Measurements from ENCODE around the gene TMC2.

TMC2 gene

DNA sequence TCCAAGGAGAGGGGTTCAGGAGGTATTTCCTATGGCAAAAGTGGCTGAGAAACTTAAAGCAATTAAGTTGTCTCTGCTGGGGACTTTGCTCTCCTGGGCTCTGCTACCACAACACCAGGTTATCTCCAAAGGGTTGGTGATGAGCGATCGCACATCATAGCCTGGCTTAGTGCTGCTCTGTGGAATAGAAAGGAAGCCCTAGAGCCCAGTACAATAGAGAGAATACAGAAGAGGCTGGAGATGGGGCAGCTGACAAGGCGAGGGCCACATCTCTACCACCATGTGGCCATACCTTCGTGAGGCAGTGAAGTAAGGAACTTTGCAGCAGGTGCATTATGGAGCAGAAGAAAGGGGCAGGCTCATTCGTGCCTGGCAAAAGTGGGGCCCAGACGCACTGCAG lies 8.6 kb upstream of the TMC2 start:
- FAIRE-seq: no peak

DNA sequence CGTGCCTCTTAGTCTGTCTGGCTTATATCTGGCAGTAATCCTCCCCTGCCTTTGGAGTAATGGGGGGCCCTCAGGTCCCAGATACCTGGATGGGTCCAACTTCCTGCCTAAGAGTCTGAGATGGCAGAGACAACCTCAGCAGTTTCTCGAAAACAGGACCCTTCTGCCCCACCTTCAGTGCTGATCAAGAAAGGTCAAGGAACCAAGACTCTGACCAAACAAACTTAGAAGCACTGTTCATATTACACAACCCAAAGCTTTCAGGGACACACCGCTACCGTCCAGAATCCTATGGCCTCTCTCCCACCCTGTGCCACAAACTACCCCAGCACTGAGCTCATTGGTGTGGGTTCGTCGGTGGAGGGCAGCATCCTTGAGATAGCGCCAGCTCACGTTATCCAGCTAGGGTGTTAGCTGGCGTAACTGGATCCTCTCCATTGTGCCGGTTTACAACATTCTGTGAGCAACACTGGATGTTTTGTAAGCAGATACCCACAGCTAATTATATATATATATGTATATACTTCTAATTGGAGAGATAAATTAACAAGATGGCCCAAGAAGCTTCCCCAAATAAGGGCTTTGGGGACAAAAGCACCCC lies 7.6 kb upstream of the TMC2 start:
- FAIRE-seq: no peak

DNA sequence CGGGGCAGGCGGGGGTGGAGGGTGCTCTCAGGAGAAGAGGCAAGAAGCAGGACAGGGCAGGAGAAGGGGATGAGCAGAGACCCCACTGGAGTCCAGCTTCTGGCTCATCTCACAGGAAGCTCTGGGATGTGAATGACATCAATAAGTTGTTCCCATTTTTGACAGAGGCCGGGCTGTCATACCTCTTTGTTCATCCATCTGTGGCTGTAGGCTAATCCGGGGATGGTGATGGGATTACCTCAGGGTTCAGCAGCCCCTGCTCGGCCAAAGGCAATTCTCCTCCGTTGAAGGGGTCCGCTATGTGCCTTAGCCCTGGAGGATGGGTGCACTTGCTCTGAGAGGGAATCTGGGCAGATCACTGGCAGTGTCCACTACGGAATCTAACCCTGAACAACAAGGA lies 3.3 kb upstream of the TMC2 start:
- FAIRE-seq: no peak

DNA sequence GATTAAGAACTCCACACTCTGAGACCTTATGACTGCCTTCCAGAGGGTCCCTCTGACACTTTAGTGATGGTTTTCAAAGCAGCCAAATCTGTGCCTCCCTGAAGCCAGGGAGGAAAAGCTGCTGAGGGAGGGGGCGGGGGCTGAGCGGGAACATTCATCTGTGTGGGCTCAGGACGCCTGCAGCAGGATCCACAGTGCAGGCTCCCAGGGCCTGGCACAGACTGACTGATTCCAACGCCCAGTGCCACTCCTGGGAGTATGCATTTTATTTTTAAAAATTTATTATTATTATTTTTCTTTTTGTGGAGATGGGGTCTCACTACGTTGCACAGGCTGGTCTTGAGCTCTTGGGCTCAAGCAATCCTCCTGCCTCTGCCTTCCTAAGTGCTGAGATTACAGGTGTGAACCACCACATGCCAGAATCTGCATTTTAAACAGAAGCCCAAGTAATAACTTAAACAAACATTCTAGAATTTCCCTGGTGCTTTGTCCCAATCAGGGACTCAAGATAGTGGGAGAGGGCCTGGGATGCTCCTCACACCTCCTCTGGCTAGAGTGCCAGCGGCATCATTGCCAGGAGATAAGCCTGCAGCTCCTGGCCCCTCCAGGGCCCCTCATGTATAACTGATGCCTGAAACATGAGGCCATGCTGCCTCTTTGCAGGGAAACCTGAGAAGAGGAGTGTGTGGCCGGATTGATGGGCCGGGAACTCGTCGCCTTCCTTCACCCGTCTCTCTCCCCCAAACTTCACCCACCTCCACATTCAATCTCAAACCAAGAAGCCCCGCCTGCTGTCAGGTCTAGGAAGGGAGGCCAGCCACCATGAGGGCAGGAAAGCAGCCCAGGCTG lies 438 bp upstream of the TMC2 start:
- no peak for FAIRE-seq

DNA sequence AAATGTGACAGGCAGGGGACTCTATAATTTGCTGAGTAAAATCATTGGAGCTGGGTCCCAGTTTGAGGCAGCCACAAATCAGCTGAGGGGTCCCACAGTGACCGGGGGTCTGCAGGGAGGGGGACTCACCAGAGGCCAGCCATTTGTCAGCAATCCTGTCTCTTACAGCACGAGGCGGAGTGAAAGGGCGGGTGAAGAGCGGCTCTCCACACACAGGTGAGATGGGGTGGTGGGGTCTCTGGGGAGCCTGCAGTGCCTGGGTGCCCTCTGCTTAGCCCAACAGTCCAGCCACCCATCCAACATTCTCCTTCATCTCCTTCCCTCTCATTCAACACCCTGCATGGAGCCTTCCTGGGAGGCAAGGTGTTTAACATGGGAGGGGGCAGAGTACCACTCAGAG lies 728 bp downstream of the TMC2 start:
- no peak for FAIRE-seq

DNA sequence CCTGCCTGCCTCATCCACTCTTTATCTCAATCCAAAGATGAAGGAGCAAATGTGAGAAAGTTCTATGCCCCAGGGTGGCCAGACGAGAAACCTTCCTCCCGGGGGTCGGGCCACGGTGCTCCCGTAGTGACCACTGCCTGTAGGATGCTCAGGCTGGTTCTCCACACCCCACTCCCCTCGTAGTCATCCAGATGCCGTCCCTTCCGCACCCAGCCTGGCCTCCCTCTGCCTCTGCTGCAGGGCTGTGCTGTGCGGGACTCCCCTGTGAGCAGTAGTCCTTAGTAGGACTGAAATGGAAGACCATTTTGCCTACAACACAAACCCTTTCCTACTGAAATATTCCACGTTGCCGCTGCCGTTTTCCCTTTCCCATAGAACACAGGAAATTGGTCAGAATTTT lies 2.0 kb downstream of the TMC2 start:
- FAIRE-seq: no peak

DNA sequence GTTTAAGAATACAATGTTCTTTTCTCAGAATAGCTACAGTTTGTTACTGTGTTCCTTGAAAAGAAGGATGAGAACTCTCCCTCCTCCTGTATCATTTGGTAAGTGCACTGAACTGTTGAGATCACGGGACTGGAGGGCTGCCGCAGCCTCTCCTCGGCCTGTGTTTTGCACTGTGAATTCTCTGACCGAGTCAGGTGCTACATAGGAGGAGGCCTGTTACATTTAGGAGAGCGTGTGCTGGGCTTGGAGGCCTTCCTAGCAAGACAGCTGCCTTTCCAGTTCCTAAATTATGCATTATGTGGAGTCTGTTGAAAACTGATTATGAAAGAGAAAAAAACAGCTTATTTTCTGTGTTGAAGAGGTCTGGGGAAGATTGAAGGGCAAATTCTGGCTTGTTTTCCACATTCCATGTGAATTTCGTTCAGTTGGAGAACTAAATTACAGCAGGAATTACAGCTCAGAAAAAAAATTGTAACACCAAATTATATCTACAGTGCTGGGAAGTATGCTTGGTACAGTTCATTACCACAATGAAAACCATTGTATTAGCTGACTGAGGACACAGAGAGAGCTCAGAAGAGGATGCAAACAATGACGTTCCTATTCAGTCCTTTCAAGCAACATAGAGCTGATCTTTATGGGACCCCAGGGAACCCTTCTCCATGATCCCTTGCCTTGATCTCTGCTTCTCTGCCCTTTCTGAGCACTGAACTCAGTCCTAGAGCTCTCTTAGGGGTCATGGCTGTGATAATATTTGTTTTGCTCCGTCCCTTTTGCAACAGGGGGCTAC lies 2.8 kb downstream of the TMC2 start:
- FAIRE-seq: no peak

DNA sequence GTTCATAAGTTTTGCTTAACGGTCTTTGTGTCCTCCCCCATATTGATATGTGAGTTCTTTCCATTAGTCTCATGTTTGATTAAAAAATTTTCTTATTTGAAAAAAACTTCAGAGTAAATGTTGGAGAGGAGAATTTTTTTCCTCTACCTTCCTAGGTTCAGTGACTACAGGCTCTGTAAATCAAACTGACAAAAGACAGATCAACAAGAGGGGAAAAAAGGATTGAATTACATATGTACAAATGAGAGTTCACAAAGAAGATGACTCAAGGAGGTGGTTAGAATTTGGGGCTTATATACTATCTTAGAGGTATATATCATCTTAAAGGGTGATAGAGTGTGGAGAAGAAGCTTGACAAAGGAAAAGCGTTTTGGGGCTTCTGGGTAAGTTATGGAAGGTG lies 5.6 kb downstream of the TMC2 start:
- FAIRE-seq: no peak

DNA sequence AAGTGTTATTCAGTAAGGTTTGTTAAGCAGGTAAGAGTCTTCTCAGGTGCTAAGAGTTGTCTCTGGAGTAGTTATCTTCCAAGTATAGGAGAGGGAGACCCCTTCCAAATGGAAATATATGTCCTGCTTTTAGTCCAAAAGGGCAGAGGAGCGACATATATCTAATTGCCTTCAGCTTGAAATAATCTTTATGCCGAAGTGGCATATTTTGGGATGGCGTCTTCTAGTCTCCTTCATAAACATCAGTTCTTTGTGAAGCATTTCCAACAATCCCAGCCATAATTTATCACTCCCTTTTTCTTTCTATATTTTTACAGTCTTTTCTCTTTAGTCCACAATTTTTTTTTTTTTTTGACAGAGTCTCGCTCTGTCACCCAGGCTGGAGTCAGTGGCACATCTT lies 6.0 kb downstream of the TMC2 start:
- FAIRE-seq: no peak

DNA sequence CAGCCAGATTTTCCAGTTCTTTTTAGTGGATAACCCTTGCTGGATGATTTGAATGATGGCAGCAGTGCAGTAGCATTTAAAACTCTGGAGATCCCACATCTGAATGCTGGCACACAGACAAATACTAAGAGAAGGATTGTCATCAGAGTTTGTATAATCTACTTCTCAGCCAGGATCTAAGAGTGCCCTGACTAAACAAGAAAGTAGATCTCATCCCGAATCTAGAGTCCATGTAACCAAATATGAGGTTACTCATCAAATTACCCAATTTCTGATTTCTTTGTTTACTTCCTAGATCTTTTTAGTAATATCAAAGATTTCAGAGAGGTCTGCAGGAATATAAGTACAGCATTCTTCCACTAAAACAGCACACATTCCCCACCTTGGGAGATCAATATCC lies 7.8 kb downstream of the TMC2 start:
- FAIRE-seq: no peak

DNA sequence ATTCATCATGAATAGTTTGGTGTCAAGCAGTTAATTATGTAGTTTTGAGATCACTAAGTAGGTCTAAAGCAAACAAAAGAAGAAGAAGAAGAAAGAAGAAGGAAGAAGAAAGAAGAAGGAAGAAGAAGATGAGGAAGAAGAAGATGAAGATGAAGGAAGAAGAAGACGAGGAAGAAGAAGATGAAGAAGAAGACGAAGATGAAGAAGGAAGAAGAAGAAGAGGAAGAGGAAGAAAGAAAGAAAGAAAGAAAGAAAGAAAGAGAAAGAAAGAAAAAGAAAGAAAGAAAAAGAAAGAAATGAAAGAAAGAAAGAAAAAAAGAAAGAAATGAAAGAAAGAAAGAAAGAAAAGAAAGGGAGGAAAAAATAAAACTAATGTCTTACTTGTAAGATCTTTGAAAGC lies 9.2 kb downstream of the TMC2 start:
- FAIRE-seq: no peak

DNA sequence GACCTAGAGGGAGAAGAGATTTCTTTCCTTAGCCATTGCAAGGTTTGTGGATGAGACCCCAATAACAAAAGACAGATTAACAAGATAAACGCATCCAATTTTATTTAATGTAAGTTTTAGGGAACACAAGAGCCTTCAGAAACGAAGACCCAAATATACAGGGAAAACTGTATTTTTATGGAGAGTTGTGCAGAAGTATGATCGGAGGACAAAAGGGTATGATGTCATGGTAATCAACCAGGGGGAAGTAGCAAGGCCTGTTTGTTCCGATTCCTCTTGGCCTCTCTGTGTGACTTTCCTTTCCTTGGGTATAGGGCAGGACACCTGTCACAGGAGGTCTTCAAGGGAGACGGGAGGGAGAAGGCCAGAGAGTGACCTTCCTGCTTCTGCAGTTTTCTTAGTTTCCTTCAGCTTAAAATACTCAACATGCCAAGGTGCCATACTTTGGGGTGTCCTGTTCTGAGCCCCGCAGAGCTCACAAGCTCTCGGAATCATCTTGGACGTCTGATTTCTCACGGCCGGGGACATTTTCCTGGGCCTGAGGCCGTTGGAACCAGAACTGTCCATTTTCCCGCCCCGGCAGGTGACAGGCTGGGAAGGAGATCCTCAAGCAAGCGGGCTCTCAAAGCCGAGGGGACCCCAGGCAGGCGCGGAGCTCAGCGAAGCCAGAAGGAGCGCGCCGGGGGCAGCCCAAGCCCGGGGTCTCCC lies 21.7 kb downstream of the TMC2 start:
- no peak for FAIRE-seq

DNA sequence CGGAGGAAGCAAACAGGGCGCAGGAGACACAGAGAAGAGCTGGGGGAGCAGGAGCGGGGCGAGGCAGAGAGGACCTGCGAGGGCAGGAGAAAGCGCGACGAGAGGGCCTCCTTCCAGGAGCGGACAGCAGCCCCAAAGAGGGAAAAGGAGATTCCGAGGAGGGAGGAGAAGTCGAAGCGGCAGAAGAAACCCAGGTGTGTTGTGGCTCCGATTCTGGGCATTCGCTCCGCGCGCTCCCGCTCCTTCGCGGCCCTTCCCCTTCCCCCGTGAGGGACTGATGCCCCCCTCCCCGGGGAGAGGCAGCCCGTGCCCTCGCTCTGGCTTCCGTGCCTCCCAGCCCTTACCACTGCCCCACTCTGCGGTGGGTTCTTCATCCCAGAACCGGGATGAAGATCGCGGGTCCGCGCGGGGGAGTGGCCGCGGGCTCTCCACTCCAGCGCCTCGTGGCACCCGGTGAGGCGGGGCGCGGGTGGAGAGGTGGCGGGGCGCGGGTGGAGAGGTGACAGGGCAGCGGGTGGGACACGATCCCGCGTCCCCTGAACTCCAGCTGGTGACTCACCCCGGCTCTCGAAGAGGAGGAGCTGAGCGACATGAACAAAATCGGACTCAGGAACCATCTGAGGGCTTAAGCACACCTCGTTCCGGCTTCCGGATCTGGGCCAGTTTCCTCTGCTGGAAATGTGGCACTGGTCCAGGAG lies 22.4 kb downstream of the TMC2 start:
- no peak for FAIRE-seq

DNA sequence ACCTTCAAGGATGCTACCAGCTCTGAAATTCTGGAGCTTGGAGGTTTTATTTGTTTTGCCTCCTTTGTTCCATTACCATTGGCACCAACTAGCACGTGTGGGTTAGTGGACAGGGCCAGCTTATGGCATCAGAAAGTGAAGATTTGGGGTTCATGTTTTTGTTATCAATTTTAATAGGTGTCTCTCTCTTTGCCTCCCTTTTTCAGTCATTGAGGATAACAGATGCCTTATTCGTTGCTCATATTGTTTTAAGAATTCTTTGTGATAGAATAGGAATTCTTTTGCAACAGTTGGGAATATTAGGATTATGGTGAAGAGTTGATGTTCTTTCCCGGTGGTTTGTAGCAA lies 22.9 kb downstream of the TMC2 start:
- no peak for FAIRE-seq

DNA sequence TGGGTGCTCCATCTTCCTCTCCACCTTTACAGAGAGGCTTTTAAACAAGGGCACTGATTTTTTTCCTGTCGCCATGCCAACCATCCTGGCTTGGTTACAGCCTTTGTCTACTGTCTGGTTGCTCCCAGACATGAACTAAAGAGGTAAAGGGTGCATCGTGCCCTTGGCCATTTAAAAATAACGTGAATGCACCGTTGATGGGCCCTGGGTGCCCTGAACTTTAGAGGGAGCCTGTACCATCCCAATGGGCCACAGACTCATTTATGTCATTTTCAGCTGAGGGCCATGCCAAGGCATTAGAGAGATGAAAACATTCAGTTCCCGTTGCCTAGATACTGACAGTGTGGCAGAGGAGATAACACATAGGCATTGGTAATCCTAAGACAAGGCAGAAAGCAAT lies 23.3 kb downstream of the TMC2 start:
- no peak for FAIRE-seq

DNA sequence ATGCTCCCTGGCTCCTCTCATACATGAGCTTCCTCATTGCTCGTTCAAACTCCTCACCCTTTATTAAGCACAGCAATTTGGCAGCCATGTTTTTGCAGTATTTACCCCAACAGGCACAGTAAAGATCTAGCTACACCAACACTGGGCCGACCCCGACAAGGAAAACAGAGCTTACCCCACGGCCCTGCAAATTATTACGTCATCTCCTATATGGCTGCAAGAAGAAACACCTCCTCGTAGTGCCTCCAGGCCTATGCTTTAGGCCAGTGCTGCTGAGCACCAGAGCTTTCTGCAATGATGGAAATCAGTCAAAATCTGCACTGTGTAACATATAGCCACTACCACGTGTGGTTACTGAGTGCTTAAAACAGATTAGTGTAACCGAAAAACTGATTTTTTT lies 26.7 kb downstream of the TMC2 start:
- no peak for FAIRE-seq

DNA sequence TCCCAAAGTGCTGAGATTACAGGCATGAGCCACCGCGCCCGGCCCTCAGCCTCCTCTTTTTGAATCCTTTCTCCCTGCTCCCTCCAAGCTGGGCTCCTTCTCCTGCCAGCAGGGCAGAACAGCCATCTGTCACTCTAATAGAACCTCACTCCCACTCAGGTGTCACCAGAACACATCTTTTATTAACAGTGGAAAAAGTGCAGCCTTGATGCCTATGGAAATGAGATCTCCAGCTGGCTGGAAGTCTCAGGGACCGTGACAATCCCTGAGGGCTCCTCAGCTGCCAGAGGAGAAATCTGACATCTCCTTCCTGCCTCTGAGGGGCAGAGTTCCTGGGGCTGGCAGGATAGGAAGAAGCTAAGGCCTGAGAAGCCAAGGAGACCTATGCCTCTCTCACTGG lies 28.0 kb downstream of the TMC2 start:
- no peak for FAIRE-seq

DNA sequence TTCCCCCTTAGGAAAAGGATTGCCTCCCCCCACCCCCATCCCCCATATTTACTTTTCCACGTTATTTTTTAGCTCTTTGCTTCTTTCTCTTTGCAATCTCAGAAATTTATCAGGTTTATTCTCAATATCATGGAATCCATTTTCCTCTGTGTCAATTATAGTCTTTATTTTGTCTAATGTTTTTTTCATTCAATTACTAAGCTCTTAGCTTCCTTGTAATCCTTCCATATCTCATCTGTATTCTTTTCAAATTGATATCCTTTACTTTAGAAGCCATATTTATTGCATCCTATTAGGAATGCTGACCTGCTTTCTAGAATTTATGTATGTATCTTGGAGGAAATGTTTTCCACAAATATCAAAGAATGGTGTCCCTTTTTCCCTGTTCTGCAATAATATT lies 39.3 kb downstream of the TMC2 start:
- no peak for FAIRE-seq

DNA sequence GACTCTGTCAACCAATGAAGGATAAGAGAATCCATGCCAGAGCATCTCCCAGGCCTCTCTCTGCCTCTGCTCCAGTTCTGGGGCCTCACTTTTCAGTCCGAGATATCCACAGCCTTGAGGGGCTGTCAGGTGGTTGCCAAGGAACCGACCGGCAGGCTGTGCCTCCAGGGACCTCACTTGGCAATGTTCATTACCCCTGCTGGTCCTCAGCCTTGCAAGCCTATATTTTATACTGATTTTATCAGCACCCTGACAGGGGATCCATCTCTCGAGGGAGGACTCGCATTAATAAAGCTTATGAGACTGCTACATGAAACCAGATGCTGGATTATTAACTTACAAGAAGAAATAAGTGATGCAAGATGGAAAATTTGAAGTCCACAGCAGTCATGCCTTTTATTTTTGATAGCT lies 39.9 kb downstream of the TMC2 start:
- FAIRE-seq: no peak

DNA sequence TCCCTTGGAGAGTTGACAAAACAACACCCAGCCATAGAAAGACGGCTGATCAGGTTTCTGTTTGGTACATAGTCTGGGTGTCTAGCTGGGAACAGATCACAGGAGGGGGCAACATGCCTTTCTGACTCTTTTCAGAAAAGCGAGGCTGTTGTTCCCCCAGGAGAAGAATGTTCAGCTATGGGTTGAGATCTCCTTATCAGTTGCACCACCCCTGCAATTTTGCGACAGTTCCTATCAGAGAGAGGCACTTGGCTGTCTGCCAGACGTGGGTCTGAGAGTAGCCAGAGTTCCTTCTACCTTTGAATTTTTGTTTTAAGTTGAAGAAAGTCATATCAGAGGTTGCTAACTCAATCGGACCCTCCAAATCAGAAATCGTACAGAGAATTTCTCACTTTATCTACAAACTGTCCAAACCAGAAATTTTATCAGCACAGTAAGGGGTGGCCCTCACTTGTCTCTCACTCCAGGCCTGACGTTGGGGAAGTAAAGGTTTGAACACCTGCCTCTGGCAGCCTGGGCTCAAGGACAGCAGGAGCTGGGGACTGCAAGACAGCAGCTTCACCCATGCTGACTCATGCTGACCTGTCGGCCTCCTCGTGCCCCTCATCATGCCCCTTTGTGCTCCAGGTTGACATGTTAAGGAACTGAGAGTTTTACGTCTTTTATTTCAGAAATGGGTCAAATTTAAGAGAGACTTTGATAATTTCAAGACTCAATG lies 42.3 kb downstream of the TMC2 start:
- no peak for FAIRE-seq

DNA sequence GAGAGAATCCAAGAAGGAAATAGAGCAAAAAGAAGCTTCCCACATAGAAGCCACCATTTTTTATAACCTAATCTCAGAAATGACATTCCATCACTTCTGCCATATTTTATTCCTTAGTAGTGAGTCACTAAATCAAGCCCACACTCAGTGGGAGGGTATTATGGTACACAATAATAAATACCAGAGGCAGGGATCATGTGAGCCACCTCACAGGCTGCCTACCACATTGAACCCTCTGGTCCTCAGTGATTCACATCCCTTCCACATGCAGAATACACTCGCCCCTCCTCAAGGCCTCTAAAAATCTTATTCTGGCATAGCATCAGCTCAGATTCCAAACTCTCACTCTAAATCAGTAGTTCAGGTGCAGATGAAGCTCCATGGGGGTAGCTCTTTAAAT lies 49.4 kb downstream of the TMC2 start:
- FAIRE-seq: no peak

DNA sequence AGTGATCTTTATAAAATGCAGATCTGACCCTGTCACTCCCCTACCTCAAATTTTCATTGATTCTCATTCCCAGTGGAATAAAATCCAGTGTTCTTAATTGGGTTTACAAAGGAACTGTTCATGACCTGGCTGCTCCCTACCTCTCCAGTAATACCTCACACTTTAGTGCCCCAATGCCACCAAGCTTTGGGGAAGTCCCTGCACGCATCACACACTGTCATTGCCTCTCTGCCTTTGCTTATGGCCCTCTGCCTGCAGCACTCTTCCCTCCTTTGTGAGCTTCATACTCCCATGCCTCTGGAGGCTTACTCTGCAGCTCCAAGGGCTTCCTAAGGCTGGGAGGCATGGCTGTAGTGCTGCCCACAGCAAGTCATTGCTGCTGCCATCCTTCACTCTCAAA lies 57.4 kb downstream of the TMC2 start:
- no peak for FAIRE-seq

Measured in colon (tissue), 2 donors.